Activated CD4-positive, alpha-beta T cell treated with anti-CD3 and anti-CD28 coated beads for 48 hours (primary cell): ENCODE results near the gene DENND5A.

Experiments used
- DNase-seq: peaks from one replicate; pipeline ENCODE4 v3.0.0-alpha.2; 2020

DENND5A gene

GRCh38 chr11:9265211-9266131, at the start of gene DENND5A:
DENND5A (minus strand) TSS chr11:9265350; CDS start chr11:9265069, 281 bp downstream.
- DNase-seq, result peak; percentile 71

GRCh38 chr11:9314291-9315077, 49.3 kb upstream of the DENND5A start, which contains the start of gene TMEM41B:
TMEM41B (minus strand) TSS chr11:9314593; CDS start chr11:9314441, 152 bp downstream.
- peak; percentile 100 for DNase-seq

DNA sequence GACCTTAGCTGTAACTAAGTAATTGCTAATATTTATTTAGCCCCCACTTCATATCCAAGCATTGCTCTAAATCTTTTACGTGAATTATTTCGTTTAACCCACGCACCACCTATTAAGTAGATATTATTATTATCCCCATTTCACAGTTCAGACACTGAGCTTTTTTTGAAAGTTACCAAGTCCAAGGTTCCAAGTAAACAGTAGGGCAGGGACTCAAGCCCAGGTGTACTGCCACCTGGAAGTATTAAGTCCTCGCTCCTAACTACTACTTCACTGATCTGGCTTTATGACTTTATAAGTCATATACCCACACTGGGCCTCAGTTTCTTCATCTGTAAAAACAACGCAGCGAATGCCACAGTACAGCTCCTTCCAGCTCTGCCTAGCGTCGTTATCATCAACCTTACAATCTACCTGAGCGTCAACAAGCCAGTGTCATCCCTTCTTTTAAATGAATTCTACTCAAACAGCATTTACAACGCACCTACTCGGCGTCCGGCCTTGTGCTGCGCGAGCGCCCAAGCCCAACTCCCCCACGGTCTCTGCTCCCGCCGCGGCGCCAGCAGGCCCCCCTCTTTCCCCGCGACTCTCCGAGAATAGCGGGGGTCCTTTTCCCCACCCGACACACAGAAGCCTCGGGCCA, 48.6 kb upstream of the DENND5A start:
- DNase-seq, result peak; percentile 34

DNA sequence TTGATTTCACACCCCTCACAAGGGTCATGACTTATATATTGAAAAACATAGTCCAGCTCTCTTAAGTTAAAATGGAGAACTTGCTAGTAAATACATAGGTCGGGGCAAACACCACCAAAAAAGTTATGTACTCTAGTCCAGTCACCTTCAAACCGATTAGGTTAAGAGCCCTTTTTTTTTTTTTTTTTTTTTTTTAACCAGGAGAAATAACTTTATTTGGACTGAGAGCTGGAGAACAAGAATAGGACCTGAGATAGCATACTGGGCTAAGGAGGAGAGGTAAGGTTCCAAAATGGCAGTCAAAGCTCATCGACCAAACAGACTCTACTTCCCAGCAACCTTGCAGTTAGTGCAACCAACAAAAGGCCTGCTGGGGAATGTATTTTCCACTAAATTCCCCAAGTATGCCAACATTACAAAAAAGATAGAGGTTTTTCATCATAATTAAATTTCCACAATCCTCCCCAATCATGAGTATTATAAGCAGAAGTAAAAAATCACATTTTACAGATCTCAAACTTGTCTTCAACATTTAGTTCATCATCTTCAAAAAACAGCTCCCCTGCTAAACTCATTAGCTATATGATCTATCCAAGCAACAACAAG, 45.4 kb upstream of the DENND5A start:
- DNase-seq, result no peak

- no peak for DNase-seq
These were observed 39.0 kb upstream of the DENND5A start for GRCh38 chr11:9304178-9304577.

GRCh38 chr11:9302448-9302847, 37.3 kb upstream of the DENND5A start:
- DNase-seq, result no peak

- DNase-seq, result no peak
These were observed 36.6 kb upstream of the DENND5A start for GRCh38 chr11:9301720-9302119.

GRCh38 chr11:9293646-9294045, 28.5 kb upstream of the DENND5A start:
- DNase-seq, result no peak

GRCh38 chr11:9285850-9286587, 20.9 kb upstream of the DENND5A start:
- DNase-seq, result no peak

DNA sequence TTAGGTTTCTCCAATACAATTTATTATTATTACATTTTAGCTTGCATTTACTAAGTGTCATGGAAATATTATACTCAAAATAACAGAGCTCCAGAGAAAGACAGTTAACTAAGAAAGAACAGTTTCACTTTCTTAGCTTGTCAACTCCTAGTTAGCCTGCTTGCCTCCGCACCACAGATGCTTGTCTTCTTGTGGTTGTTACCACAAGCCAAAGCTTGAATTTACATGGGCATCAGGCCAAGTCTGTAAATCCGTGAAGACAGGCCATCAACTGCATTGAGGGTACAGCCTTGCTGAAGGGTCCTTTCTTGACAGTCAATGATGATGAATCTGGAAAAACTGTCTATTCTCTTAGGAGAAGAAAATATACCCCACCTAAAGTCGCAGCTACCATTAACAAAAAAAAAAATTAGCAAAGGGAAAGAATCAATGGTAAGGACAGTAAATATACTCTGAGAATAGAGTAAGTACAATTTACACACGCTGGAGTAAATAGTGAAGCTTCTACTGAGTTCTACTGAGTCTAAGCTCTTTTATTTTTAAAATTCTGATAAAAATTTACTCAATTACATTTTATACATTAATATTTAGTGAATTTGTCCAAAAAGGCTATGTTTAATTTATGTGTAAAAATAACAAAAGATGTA, 15.6 kb upstream of the DENND5A start:
- peak; percentile 72 for DNase-seq

DNA sequence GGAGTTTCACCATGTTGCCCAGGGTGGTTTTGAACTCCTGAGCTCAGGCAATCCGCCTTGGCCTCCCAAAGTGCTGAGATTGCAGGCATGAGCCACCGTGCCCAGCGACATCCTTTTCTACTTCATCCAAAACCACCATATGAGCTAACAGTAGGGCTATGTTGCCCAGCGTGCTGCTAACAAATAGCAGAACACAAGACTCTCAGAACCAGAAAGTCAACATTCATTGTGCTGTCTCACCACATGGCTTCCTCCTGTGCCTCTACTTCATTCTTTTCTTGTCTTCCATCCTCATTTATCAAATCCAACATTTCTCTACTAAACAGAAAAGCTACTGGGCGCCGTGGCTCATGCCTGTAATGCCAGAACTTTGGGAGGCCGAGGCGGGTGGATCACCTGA, 12.0 kb upstream of the DENND5A start:
- DNase-seq, result no peak

DNA sequence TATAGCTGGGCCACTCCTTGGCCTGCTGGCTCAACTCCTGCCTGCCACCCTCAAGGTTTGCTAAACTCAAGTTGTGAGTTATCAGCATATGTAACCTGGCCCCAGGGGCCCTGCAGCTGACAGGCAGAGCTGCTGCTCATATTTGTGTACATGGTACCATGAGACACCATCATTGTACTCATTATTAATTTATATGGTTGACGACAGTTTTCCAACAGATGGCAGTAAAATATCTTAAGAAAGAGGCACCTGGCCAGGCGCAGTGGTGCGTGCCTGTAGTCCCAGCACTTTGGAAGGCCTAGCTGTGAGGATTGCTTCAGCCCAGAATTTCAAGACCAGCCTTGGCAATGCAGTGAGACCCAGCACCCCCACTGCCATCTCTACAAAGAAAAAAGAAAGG, 11.4 kb upstream of the DENND5A start:
- no peak for DNase-seq

- no peak for DNase-seq
These were observed 9.5 kb upstream of the DENND5A start for GRCh38 chr11:9274499-9275258.

- no peak for DNase-seq
These were observed 8.5 kb upstream of the DENND5A start for GRCh38 chr11:9273376-9274336.

- DNase-seq, result no peak
These were observed 4.4 kb upstream of the DENND5A start for GRCh38 chr11:9269492-9270013.

DNA sequence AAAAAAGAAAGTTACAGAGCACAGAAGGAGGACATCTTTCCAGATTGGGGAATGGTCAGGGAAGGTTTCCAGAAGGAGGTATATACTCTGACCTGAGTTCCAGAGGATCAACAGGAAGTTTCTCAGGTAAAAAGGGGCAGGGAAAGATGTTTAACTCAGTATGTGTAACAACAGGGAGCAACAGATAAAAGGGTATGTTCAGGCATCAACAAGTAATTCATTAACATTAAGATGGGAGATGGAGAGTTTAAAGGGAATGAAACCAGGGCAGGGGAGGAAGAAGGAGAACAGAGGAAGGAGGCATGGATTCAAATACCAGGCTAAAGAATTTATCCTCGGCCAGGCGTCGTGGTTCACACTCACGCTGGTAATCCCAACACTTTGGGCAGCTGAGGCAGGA, 2.5 kb upstream of the DENND5A start:
- DNase-seq, result no peak

DNA sequence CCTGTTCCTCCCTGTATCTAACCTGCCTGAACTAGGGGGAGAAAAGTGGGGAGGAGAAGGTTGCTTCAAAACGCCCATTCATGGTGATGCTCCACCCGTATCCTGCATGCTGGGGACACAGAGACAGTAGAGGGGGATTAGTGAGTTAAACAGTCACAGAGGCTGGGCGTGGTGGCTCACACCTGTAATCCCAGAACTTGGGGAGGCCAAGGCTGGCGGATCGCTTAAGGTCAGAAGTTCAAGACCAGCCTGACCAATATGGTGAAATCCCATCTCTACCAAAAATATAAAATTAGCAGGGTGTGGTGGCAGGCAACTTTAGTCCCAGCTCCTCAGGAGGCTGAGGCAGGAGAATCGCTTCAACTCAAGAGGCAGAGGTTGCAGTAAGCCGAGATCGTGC, 1.8 kb upstream of the DENND5A start:
- no peak for DNase-seq

DNA sequence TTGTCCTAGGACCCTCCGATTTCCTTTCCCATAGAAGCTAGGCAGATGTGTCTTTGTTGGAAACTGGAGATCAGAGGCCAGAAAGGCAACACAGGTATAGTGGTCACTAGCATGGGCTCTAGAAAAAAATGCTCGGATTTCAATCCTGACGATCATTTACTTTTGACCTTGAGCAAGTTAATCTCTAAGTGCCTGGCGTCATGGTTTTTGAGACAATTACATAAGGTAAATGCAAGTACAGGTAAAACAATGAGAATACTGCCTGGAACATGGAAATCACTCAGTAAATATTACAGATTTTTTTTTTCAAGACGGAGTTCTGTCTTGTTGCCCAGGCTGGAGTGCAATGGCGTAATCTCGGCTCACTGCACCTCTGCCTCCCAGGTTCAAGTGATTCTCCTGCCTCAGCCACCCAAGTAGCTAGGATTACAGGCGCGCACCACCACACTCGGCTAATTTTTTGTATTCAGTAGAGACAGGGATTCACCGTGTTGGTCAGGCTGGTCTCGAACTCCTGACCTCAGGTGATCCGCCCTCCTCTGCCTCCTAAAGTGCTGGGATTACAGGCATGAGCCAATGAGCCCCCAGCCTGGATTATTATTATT, 1.1 kb upstream of the DENND5A start:
- DNase-seq, result no peak
